ENCODE measurements around the gene COL11A2.

COL11A2 gene

DNA sequence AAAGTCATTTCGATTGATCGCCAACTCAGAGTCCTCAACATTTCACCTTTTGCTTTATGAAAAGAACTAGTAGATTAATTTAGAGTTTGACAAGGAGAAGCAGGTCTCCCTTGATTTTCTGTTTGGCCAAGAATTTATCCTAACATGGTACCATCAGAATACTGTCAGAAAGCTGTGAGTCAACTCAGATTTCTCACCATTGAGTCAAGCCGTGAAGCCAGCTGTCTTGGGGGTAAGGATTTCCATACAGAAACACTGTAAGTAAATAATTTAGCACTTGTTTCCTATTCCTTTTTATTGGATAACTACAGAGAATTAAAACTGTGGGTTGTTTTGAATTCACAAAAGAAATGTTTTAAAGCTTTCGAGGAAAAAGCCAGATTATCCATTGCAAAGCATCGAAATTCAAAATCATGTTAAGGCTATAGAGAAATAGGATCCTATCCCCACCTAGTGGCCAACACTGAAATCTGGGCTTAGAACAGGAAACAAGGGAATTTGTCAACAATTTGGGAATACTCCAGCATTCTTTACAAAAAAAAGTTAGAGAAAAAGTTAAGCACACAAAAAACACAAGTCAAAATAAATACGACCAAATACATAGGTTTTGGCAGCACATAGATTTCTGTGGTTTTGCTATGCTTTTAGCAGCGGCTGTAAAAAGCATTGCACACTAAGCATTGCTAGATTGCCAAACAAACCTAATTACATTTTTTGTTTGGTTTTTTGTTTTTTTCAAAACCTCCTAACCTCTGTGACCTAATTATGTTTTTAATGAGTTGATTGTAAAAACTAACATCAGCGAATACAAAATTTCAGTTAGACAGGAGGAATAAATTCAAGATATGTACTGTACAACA is 44.2 kb downstream of the COL11A2 start:
- DNase-seq = no peak

DNA sequence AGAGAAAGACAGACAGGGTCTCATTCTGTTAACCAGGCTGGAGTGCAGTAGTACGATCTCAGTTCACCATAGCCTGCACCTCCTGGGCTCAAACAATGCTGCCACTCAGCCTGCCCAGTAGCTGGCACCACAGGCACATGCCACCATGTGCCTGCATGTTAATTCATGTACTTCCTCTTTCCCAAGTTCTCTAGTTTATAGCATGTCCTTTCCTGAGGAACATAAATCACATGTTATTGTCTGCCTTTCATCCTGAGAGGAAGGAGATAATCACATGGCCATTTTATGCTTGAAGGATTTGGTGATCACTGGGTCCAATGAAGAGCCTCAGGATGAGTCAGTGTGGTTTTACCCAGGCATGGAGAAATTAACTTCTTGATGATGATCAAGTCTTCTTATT is 47.9 kb downstream of the COL11A2 start:
- no peak for DNase-seq

DNA sequence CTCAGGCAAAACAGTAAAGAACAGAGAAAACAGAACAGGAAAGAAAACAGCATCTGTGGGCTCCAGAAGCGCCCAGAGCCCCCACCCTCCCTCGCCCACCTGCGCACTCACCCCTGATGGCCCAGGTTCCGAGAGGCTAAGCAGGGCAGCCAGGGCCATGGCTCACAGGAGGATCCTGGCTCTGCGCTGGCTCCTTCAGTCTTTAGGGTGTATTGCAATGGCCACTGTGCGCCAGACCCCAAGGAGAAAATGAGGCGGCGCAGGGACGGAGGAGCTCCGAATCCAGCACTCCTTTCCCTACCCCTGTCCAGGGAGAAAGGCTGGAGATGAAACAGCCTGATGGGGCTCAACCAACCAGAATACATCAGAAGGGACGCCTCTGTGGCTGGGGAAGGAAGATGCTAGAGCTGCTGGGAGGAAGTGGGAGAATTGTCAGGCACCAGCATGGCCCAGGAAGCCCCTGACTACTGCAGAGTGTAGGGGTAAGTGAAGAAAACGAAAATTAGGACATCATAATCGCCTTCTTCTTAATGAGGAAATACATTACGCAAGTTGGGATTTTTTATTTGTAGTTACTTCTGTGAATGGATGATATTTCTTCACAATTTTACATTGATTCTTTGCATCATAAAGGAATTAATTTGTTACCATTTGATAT is 49.0 kb downstream of the COL11A2 start:
- DNase-seq = no peak

DNA sequence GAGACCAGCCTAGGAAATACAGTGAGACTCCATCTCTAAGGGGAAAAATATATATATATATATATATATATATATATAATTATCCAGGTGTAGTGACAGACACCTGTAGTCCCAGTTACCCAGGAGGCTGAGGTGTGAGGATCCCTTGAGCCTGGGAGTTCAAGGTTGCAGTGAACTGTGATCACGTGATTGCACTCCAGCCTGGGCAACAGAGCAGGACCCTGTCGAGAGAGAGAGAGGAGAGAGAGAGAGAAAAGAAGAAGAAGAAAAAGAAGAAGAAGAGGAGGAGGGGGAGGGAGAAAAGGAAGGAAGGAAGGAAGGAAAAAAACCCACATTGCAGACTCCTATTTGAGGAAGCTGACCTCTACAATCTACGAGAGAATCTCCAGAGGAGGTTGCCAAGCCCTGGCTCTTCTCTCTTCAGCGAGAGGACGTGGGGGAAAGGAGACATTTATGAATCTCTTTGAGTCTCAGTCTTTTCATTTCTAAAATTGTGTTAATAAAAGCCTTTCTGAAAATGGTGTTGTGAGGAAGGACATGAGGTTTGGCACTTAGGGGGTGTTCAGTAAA is 49.7 kb downstream of the COL11A2 start:
- DNase-seq = no peak

DNA sequence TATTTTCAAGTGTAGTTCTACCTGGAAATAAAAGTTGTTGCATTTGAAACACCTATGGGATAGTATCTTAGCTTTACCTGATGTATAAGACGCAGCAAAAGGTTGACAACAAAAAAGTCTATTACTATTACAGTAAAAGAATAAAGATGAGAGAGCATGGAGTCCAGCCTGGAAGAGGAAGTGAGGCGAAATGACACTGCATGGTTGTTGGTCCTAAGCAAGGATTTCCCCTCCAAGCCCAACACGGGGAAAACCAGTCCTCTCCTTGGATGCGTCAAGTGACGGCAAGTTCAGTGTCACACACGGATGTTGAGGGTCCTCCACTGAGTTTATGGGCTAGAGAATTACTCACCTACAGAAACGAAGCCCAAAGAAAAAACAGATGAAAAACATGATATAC is 51.7 kb downstream of the COL11A2 start:
- no peak for DNase-seq

DNA sequence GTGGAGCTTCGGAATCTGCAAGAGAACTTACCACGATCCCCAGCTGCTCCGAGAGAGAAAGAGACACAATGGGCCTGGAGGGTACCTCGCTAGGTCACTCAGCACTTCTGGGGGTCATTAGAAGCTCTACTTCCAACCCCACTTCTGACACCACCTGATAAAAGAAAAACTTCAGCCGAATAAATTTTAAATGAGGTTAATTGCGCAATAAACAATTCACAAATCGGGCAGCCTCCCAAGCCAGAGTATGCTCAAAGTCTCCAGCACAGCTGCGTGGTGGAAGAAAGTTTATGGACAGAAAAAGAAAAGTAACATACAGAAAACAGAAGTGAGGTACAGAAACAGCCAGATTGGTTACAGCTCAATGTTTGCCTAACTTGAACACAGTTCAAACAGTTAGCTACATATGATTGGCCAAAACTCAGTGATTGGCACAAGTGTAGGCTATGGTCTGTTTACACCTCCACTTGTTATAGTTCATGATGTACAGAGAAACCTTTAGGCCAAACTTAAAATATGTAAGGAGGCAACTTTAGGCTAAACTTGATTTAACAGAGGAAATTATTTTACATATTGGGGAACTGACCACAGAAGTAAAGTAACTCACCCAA is 52.6 kb downstream of the COL11A2 start:
- no peak for DNase-seq

DNA sequence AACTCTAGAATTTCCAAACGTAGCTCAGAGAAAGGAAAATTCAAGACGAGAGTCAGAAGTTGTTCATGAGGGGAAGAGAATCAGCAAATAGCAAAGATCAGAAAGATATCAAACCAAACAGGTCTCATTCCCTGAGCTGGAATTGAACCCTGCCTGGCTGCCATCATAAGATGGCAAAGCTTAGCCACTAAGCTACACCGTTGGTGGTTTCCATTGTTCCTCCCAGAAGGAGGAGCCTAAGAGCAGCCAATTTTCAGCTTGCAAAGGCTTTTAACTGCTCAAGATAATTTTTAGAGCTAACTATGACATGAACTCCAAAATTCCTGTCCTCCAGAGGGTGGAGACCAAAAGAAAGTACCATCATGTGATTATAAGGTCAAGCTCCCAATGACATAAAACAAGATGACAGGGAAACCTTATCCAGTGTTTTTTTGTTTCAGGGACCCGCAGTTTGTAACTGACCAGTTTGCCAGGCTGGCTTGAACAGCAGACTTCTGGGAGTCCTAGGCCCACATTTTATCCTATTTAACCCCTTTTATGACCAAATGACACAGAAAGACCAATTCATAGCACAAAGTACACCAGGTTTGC is 55.9 kb downstream of the COL11A2 start:
- DNase-seq = no peak

DNA sequence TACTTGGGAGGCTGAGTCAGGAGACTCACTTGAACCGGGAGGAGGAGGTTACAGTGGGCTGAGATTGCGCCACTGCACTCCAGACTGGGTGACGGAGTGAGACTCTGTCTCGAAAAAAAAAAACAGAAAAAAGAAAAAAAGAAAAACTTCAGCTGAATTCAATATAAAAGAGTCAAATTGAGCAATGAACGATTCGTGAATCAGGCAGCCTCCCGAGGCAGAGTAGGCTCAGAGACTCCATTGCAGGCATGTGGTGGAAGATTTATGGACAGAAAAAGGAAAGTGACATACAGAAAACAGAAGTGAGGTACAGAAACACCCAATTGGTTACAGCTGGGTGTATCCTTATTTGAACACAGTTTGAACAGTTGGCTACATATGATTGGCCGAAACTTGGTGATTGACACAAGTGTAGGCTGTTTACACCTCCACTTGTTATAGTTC is 60.2 kb downstream of the COL11A2 start:
- DNase-seq = no peak

DNA sequence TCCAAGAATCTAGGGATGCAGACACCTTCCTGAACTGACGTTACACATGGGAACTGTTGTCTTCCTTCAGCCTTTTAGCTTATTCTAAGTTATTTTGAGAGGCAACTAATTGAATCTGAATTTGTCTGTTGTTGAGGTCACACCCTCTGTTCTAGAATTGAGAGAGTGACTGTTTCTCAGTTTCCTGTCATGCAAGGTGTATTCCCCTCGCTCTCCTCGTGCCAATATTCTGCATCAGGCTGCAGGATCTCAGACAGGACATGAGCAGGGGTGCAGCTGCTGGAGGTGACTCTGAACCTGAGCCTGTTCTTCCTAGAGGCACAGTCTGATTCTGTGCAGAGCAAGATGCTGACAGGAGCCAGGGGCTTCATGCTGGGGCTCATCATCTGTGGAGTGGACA is 63.9 kb downstream of the COL11A2 start:
- no peak for DNase-seq

DNA sequence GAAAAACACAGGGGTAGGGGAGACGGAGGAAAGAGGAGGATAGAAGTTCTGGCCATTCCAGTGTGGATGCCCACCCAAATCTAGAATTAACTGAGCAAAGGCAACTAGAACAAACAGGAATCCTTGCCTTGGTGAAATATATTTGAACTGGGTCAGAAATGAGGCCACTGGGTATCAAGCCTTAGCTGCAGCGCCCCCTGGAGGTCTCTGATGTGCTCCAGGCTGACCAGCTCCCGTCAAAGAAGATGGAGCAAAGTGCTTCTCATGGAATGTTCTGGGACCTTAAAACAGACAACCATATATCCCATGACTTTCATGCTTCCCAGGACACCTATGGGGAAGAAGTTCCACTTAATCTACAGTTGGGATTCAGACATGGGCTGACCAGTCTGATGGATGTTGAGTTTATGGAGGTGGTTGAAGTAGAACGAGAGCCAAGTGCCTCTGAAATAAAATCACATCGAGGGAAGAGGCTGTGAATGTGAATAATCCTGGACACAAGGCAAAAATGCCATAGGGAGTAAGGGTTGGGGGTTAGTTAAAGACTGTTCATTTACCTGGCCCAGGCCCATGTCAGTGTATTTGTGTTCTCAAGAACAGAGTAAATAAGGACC is 66.1 kb downstream of the COL11A2 start:
- peak; percentile 65 to 73 for DNase-seq

DNA sequence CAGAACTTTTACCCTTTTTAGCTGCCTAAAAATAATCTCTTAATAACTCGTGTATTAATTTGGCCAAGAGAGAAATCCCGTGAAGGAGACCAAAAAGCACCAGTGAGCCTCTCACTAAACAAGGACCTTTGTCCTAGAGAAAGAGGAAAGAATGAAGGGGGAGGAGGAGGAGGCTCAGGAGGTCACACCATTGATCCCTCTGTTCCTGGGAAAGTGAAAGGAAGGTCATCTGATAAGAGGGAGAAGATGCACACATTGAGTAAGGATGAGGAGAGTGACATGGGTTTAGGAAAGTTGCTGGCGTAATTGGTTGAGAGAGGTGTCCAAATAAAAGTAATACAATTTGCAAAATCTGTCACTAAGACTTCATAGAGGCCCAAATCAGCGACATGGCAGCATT is 67.3 kb downstream of the COL11A2 start:
- no peak for DNase-seq

DNA sequence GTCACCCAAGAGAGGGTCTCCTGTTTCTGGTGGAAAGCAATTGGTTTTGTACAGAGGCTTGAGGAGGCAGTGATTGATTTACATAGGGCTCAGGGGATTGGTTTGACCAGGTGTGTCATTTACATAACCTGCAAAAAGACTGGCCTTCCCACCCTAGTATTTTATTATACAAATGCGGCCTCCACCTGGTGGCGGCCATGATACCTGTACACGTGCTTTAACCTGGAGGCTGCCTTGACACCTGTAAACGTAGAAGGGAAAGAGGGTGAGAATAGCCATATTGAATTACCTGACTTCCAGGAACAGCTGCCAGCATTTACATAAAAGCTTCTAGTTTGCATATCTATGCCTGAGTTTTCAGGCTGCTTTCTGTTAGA is 67.8 kb downstream of the COL11A2 start:
- no peak for DNase-seq

DNA sequence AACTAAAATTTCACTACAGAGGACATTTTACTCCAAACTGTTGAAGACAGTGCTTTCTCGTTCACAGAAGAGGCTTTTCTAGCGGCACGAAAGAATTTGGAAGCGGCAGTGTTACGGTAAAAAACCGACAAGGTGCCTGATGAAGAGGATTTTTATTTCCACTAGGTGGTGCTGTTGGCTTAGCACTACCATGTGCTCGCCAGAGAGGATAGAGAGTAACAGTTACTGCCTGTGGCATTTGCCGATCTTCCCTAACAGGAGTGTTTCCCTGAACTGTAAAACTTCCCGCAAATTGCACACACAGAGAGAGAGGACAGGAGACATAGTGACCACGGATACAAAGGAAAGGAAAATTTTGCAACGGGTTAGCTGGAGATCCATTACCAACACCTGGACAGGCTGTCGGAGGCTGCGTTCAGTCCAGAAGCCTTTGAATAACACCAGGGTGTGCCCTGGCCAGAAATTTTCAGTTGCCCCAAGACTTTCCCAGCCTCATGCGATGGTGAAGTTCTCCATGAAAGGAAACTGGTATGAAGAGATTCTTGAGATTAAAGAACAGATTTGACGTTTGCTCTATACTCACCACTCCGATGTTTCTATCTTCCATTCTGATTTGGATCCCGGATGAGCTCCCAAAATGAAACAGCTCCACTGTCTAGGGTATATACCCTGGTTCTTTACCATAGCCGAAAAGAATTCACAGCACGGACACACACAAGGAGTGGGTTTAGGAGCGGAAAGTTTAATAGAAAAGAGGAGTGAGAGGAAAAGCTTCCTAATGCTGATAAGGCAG is 68.3 kb downstream of the COL11A2 start:
- DNase-seq = peak; percentile 14 to 21

DNA sequence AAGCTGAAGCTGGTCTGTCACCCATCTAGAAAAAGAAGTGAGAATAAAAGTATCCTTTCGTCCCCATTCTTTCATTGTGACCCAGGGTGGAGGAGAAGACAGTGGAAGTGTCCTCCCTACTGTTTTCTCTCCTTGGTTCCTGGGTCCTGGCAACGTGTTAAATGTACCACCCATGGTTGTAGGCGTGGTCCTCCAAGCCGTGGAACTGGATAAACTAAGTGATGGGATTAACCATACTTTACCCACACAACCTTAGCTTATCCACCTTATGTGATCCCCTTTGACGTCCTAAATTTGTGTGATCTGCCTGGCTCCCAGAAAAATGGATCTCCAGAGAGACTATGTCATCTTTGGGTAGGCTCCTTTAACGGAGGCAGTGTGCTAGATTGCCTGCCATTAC is 69.1 kb downstream of the COL11A2 start:
- DNase-seq = no peak

DNA sequence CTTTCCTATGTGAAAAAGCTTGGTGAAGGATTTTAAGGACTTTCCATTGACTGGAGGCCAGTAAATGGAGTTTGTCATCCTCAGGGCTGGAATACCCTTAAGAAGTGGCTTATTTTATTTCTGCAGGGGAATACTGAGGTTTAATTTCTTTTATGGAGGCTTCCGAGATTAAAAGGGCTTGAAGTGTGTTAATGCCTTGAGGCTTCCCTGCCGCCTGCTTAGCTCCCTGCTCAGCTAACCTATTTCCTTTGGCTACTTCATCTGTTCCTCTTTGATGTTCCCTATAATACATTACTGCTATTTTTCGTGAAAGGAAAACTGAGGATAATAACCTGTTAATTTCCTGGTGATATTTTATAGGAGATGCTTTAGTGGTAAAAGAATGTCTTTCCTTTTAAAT is 72.3 kb downstream of the COL11A2 start:
- DNase-seq = no peak

DNA sequence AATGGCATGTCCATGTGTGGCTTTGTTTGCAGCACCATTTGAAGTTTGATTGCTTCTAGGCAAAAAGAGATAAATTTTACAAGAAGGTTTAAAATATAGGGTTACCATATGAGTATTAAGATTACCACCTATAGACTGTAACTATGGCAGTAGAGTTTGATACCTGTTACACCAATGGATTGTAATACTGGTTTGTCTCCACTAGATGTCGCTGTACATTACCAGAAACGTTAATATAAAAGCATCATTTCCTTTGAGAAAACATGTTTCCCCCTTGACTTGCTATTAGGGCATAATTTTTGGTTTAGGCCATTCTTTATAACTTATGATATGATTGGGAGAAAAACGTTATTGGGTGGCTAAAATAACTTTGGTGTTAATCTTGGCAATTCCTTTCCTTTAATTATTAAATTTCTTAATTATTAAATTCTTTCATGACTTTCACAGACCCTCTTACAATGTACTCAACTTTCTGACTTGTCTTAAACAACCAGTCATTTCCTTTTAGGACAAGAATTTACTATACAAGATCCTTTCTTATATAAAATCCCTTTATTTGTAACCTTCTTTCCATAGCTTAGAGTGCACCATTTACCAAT is 73.6 kb downstream of the COL11A2 start:
- no peak for DNase-seq

DNA sequence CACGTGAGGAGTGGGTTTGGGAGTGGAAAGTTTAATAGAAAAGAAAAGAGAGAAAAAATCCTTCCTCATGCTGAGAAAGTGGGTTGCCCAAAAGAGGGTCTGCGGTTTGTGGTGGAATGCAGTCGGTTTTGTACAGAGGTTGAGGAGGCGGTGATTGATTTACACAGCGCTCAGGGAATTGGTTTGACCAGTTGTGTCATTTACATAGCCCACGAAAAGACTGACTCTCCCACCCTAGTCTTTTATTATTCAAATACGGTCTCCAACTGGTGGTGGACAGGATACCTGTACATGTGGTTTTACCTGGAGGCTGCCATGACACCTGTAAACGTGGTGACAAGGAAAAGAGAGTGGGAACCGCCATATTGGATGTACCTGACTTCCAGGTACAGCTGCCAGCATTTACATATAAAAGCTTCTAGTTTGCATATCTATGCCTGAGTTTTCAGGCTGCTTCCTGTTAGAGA is 74.4 kb downstream of the COL11A2 start:
- DNase-seq = no peak

DNA sequence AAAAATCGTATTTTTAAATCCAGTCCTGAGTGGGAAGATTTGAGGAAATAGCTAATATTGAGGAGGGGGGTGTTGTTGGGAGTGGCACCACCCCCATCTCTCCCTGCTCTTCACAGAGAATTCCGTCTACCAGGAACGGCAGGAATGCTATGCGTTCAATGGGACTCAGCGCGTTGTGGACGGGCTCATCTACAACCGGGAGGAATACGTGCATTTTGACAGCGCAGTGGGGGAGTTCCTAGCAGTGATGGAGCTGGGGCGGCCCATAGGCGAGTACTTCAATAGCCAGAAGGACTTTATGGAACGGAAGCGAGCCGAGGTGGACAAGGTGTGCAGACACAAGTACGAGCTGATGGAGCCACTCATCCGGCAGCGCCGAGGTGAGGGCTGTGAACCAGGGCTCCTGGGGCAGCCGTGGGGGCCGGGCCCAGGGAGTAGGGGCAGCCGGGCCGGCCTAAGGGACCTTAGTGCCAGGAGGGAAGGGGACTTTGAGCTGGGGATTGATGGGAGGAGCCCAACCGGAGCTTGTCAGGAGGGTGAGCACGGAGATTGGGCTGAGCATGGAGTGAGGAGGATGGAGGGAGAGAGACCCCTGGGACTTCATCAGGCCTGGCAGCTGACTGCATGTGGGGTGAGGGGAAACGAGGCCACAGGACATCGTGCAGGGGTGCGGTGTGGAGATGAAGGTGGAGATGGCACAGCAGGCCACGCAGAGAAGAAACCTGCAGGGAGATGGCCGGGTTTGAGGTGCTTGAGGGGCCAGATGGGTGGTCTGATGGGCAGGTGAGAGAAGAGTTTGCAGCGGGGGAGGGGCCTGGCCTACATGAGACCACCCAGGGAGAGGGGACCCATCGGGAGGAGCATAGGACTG is 75.2 kb downstream of the COL11A2 start:
- DNase-seq = no peak

DNA sequence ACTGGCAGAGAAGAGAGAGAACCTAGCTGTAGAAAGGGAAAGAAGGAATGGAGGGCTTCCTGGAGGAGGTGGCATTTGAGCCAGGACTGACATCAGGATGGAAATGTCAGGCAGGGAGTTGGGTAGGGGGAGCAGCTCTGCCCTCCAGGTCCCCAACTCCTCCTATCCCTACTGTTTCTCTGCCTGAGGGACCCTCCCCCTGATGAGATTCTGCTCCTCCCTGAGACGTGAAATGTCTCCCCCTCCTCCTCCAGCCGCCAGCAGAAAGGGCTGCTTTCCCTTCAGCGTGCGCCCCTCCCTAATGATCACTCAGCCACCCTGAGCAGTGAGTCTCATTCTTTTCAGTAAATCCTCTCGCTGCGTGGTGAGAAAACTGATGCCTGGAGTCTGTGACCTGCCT is 75.8 kb downstream of the COL11A2 start:
- DNase-seq = no peak

DNA sequence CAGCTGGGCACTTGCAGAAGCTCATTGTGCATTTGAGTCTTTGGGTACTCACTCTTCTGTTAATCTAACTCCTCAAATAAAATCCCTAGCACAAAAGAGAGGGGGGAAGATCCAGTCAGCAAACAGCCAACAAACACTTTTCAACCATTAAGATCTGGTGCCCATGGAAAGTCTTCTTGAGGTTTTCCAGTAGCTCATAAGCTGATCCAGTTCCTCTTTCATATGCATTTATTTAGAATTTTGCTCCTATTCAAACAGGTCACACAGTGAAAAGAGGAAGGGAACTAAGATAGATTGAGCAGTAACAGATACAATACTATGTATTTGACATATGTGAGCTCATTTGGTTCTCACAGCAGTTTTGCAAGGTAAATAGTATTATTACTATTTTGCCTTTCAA is 77.9 kb downstream of the COL11A2 start:
- DNase-seq = no peak
